Smooth muscle cell (in vitro differentiated cells): ENCODE data around the gene DLX1. TPM values are rescaled to one million over a fixed set of nuclear protein-coding genes. Genes with fewer than 3 reads are reported as not detected.

Experiments used
- DNase-seq: peaks from one replicate; lab custom pipeline; 2025; ENCODE audit not compliant: unreplicated experiment; lab: John Stamatoyannopoulos, UW
- H2AFZ ChIP-seq: fragments of 200-600 bp; sonication (generic); 2 replicates; pipeline ENCODE4 v1.6.0; 2016; ENCODE audit warnings: antibody characterized with exemption, low read depth, mild to moderate bottlenecking
- H3F3A ChIP-seq: fragments of 200-600 bp; sonication (generic); 2 replicates; pipeline ENCODE4 v1.6.0; 2017; ENCODE audit warnings: antibody characterized with exemption, low read depth
- H3K27ac ChIP-seq: fragments of 200-600 bp; sonication (generic); 2 replicates; pipeline ENCODE4 v1.5.1; 2016; ENCODE audit warnings: low read depth, mild to moderate bottlenecking
- H3K27me3 ChIP-seq: fragments of 200-600 bp; sonication (generic); 2 replicates; pipeline ENCODE4 v1.6.1; 2016; ENCODE audit warnings: low read depth, mild to moderate bottlenecking
- H3K36me3 ChIP-seq: fragments of 200-600 bp; sonication (generic); 2 replicates; pipeline ENCODE4 v1.5.1; 2016; ENCODE audit warnings: low read depth
- H3K4me1 ChIP-seq: fragments of 200-600 bp; sonication (generic); 2 replicates; pipeline ENCODE4 v1.5.1; 2016; ENCODE audit warnings: low read depth
- H3K4me2 ChIP-seq: fragments of 200-600 bp; sonication (generic); 2 replicates; pipeline ENCODE4 v1.6.0; 2016; ENCODE audit warnings: mild to moderate bottlenecking
- H3K4me3 ChIP-seq: fragments of 200-600 bp; sonication (generic); 2 replicates; pipeline ENCODE4 v1.5.1; 2016; ENCODE audit warnings: mild to moderate bottlenecking
- H3K79me2 ChIP-seq: fragments of 200-600 bp; sonication (generic); 2 replicates; pipeline ENCODE4 v1.6.0; 2016; ENCODE audit warnings: low read depth, mild to moderate bottlenecking
- H3K9ac ChIP-seq: fragments of 200-600 bp; sonication (generic); 2 replicates; pipeline ENCODE4 v1.6.0; 2016; ENCODE audit warnings: low read depth
- H3K9me3 ChIP-seq: fragments of 200-600 bp; sonication (generic); replicated peaks from 2 replicates; pipeline ENCODE4 v1.5.1; 2016; ENCODE audit warnings: low read depth
- H4K20me1 ChIP-seq: fragments of 200-600 bp; sonication (generic); 2 replicates; pipeline ENCODE4 v1.6.0; 2016; ENCODE audit warnings: low read depth
- WGBS: methylation state at CpG from one replicate; pipeline ENCODE4 v1.1.7; 2016; ENCODE audit warnings: low lambda C conversion rate; 5-methylcytosine and 5-hydroxymethylcytosine counted together
- polyA plus RNA-seq: library from polyadenylated mRNA; unstranded; fragments of >200 nt; fragmentation: Nextera tagmentation; extraction: Ambion mirVana; gene quantifications from 2 replicates; pipeline ENCODE4 v1.2.1, GENCODE V29; 2016
- total RNA-seq: library from RNA; depleted of rRNA; stranded (reverse); fragments of >200 nt; gene quantifications from 2 replicates; pipeline ENCODE4 v1.2.3, GENCODE V29; 2014
- TF ChIP-seq, protein P1 (sequence below): fragments of 200-600 bp; sonication (generic); IDR thresholded peaks from 2 replicates; pipeline ENCODE4 v1.5.1; 2017; ENCODE audit warnings: borderline replicate concordance, mild to moderate bottlenecking, antibody characterized with exemption; ENCODE audit not compliant: insufficient read depth, poor library complexity, severe bottlenecking

The DLX1 gene
- total and polyA plus RNA-seq, 2 experiments from 2014 or later: 3.3 to 3.5 TPM

DNA sequence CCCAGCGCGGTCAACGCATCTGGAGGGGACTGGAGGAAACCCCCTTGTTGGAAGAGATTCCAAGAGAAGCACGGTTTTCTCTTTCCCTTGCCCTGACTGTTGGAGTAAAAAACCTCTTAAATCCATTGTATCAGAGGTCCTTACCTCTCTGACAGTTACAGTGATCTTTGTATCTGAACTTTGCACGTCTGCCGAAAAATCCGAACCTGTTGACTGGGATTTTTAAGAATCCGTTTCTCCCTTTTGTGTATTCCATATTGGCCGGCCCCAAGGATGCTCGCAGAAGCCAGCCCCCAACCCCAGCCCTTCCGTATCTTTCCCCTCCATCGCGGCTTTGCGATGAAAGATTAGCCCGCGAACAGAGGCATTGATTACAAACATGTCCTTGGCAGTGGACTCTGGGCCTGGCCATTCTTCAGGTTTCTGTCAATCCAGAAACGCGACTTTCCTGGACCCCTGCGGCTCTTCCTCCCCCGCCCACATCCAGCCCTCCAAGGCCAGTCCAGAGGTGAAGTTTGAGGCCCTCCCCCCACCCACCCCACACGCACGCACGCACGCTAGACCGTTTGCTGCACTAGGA, 4.6 kb upstream of the DLX1 start:
- no peak for DNase-seq
- WGBS: 4% methylated on average over 25 of the region's 25 CpGs
- no peaks in the 10 kb centered on the region for H3K36me3 ChIP-seq
- H3K9ac ChIP-seq: no peak overlapping the region
- no peak overlapping the region for H3K27ac ChIP-seq
- no peaks in the 10 kb centered on the region for H3F3A ChIP-seq
- H3K4me2 ChIP-seq: peak overlapping the region; percentile 9
- no peaks in the 10 kb centered on the region for H4K20me1 ChIP-seq
- H3K4me1 ChIP-seq: peaks cover 11% of the 10 kb centered on the region
- H3K4me3 ChIP-seq: no peak overlapping the region
- no peak overlapping the region for H2AFZ ChIP-seq
- no peaks in the 10 kb centered on the region for H3K9me3 ChIP-seq
- H3K27me3 ChIP-seq: peaks cover 100% of the 10 kb centered on the region
- H3K79me2 ChIP-seq: no peaks in the 10 kb centered on the region
- TF ChIP-seq, protein P1, sequence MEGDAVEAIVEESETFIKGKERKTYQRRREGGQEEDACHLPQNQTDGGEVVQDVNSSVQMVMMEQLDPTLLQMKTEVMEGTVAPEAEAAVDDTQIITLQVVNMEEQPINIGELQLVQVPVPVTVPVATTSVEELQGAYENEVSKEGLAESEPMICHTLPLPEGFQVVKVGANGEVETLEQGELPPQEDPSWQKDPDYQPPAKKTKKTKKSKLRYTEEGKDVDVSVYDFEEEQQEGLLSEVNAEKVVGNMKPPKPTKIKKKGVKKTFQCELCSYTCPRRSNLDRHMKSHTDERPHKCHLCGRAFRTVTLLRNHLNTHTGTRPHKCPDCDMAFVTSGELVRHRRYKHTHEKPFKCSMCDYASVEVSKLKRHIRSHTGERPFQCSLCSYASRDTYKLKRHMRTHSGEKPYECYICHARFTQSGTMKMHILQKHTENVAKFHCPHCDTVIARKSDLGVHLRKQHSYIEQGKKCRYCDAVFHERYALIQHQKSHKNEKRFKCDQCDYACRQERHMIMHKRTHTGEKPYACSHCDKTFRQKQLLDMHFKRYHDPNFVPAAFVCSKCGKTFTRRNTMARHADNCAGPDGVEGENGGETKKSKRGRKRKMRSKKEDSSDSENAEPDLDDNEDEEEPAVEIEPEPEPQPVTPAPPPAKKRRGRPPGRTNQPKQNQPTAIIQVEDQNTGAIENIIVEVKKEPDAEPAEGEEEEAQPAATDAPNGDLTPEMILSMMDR: no peak

DNA sequence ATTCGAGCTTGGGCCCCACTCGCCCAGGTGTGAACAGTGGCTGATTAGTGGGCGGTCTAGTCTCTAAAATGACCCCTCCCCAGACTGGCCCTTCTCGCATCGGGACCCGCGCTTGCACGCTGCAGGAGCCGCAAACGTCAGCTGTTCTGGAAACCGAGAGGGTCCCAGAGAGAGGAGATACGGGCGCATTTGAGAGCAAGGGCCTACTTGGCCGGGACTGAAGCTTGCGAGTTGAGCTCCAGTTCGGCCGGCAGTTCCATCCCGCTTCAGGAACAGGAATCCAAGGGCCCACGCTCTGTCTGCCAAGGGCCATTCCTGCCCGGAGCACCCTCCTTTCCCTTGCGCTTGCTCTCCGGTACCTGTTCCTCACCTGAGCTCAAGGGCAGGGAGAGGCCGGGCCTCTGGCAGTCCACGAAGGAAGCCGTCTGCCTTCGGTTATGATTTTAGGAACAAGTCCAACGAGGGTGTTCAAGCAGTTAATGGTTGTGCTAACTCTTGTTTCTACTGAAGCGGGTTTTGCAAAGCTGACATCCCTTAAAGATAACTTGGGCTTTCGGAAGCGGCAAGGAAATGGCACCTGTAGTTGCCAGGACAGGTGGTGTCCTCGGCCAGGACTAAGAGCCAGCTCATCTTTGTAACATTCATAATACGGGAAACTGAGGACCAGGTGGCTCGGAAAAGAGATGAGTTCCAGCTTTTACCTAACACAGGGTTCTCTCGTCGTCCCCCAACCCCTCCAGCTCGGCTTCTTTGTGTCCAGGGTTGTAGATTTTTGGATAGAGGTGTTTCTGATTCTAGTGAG, 3.9 kb upstream of the DLX1 start:
- TF ChIP-seq, protein P1: no peak
- Histone ChIP-seq H3K9me3 (no peaks in the 10 kb centered on the region), H3K4me2 (peak overlapping the region; percentile 9), H3K36me3 (no peaks in the 10 kb centered on the region), H4K20me1 (no peaks in the 10 kb centered on the region), H3K4me3 (no peak overlapping the region), H3K4me1 (peaks cover 18% of the 10 kb centered on the region), H3K27ac (no peak overlapping the region), H2AFZ (no peak overlapping the region), H3K79me2 (no peaks in the 10 kb centered on the region), H3K9ac (no peak overlapping the region), H3F3A (no peaks in the 10 kb centered on the region), H3K27me3 (peaks cover 100% of the 10 kb centered on the region)
- 13% methylated on average over 36 of the region's 36 CpGs for WGBS
- no peak for DNase-seq

DNA sequence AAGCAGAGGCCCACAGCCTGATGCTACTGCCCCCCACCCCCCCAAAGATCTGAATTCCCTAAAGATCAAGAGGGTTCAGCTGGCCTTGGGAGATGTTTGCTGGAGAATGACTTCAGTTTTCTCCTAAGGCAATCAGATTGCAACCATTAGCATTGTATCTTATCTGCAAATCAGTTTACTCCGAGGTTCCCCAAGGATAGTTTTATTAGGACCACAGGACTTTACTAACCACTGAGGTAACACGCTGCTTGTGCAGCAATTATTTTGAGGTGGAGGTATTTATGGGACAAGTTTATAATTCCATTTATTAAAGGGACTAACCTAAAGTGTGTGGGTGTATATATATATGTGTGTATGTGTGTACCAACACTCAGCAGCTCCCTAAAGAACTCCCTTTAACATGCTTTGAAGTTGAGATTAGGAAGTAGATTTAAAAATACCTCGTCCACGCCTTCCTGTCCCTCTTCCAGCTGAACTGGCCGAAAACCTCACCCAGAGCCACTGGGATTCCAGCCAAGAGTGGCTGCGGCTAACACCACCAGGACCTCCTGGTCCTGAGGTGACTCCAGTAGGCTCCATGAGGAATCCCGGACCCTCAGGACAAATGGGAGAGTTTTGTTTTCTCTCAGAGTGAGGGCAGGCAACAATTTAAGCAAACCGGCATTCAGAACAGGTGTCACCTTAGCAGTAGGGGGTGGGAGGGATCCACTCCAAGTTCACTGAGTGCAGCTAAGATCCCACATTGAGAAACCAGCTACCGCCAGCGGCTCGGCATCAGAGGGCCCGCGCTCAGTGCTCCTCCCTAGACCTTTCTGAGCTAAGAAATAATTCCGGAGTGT, 3.0 kb upstream of the DLX1 start:
- H3K4me2 ChIP-seq: peak overlapping the region; percentile 26
- WGBS: 10% methylated on average over 14 of the region's 14 CpGs
- no peaks in the 10 kb centered on the region for H4K20me1 ChIP-seq
- DNase-seq: no peak
- H3F3A ChIP-seq: no peaks in the 10 kb centered on the region
- H2AFZ ChIP-seq: no peak overlapping the region
- no peak overlapping the region for H3K9ac ChIP-seq
- H3K36me3 ChIP-seq: no peaks in the 10 kb centered on the region
- peaks cover 22% of the 10 kb centered on the region for H3K4me1 ChIP-seq
- TF ChIP-seq, protein P1: no peak
- H3K27ac ChIP-seq: no peak overlapping the region
- H3K27me3 ChIP-seq: peaks cover 100% of the 10 kb centered on the region
- no peak overlapping the region for H3K4me3 ChIP-seq
- H3K79me2 ChIP-seq: no peaks in the 10 kb centered on the region
- H3K9me3 ChIP-seq: no peaks in the 10 kb centered on the region
